ENCODE results near the gene OR51B5. TPM values are rescaled to one million over a fixed set of nuclear protein-coding genes. Genes with fewer than 3 reads are reported as not detected.

OR51B5 gene
- total and polyA plus RNA-seq, 2 donors (not counting 1 experiment from before 2014, with no cell fraction given) = 0.67 TPM; not detected in 1

DNA sequence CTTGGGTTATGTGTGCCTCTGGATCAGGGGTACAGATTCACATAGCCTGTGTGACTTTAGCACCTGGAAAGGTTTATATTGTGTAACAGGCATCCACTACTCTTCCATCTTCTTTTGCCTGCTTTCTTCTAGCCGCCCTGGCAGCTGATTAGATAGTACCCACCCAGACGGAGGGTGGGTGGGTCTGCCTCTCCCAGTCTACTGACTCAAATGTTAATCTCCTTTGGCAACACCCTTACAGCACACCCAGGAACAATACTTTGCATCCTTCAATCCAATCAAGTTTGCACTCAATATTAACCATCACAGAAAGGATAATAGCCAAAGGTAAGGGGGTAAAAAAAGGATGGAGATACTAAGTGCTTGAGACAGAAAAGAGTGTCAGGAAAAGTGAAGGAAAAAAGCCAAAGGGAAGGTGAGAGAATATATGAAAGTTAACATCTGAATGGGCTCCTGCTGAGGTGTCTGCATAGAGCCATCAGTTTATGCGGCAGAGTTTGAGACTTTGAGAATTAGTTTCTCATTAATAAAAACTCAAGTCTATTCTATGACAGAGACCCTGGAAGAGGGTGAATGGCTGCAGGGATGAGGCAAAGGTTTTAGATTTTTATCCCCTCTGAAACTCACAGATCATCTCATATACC lies 5.3 kb upstream of the OR51B5 start:
- WGBS (ENCODE audit: insufficient coverage) = no CpG with 5 or more reads among the region's 3 CpGs
- DNase-seq (no peak), ATAC-seq (ENCODE audit: low read depth) (no peak)
- H3K79me2 ChIP-seq (ENCODE audit: control insufficient read depth, insufficient read depth, low read length) = no peaks in the 10 kb centered on the region
- peaks cover 8% of the 10 kb centered on the region for H3K27me3 Mint-ChIP-seq
- H3K27me3 ChIP-seq (replicated peaks in 1 of 4; ENCODE audit: control extremely low read depth in 1 of 4, control insufficient read depth in 3 of 4, insufficient read depth in 4 of 4, low read length in 3 of 4) = no peaks in the 10 kb centered on the region
- no peaks in the 10 kb centered on the region for H3K4me1 Mint-ChIP-seq
- H3K4me2 ChIP-seq (replicated peaks; ENCODE audit: low read depth, low read length, poor library complexity, severe bottlenecking) = no peak overlapping the region
- CTCF ChIA-PET = no interaction called here
- no peak overlapping the region for H3K4me3 Mint-ChIP-seq
- no peak overlapping the region for H2AFZ ChIP-seq (ENCODE audit: insufficient read depth, low read depth, low read length, poor library complexity, severe bottlenecking)
- H3K9me3 ChIP-seq (ENCODE audit: control extremely low read depth in 1 of 3, control insufficient read depth in 2 of 3, insufficient read depth in 1 of 3, low read length in 2 of 3) = no peaks in the 10 kb centered on the region
- H3K27ac ChIP-seq (ENCODE audit: low read length in 2 of 2) = no peak overlapping the region
- H3K36me3 ChIP-seq (replicated peaks in 1 of 2; ENCODE audit: control extremely low read depth in 1 of 2, control insufficient read depth in 1 of 2, extremely low read depth in 1 of 2, insufficient read depth in 2 of 2, low read length in 1 of 2) = no peaks in the 10 kb centered on the region
- H3K9me3 Mint-ChIP-seq (ENCODE audit: insufficient read depth) = no peaks in the 10 kb centered on the region
- no peaks in the 10 kb centered on the region for H4K20me1 ChIP-seq (ENCODE audit: control insufficient read depth, insufficient read depth, low read length, poor library complexity, severe bottlenecking)
- no peak overlapping the region for H3K27ac Mint-ChIP-seq
- TF ChIP-seq, protein P1, sequence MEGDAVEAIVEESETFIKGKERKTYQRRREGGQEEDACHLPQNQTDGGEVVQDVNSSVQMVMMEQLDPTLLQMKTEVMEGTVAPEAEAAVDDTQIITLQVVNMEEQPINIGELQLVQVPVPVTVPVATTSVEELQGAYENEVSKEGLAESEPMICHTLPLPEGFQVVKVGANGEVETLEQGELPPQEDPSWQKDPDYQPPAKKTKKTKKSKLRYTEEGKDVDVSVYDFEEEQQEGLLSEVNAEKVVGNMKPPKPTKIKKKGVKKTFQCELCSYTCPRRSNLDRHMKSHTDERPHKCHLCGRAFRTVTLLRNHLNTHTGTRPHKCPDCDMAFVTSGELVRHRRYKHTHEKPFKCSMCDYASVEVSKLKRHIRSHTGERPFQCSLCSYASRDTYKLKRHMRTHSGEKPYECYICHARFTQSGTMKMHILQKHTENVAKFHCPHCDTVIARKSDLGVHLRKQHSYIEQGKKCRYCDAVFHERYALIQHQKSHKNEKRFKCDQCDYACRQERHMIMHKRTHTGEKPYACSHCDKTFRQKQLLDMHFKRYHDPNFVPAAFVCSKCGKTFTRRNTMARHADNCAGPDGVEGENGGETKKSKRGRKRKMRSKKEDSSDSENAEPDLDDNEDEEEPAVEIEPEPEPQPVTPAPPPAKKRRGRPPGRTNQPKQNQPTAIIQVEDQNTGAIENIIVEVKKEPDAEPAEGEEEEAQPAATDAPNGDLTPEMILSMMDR (IDR thresholded peaks at IDR 0.05) = no peak
- no peak for TF ChIP-seq EZH2 (IDR thresholded peaks at IDR 0.05; ENCODE audit: borderline replicate concordance, insufficient read depth, low read depth, low read length, poor library complexity, severe bottlenecking)
- no peak overlapping the region for H3K4me3 ChIP-seq (ENCODE audit: control extremely low read depth in 1 of 5, extremely low read depth in 1 of 5, insufficient read depth in 1 of 5, low read depth in 2 of 5, low read length in 4 of 5)
- H3K9ac ChIP-seq (ENCODE audit: low read length) = no peak overlapping the region
- POLR2A ChIA-PET = no interaction called here
- intact Hi-C loops (cut with micrococcal nuclease) = no loop called here
- H3K4me1 ChIP-seq (ENCODE audit: control insufficient read depth in 2 of 2, insufficient read depth in 2 of 2, low read length in 2 of 2) = no peaks in the 10 kb centered on the region

GRCh38 chr11:5345831-5346230 lies 2.5 kb upstream of the OR51B5 start:
- Histone ChIP-seq H3K79me2 (ENCODE audit: control insufficient read depth, insufficient read depth, low read length) (no peaks in the 10 kb centered on the region), H3K4me1 (ENCODE audit: control insufficient read depth in 2 of 2, insufficient read depth in 2 of 2, low read length in 2 of 2) (no peaks in the 10 kb centered on the region), H3K36me3 (replicated peaks in 1 of 2; ENCODE audit: control extremely low read depth in 1 of 2, control insufficient read depth in 1 of 2, extremely low read depth in 1 of 2, insufficient read depth in 2 of 2, low read length in 1 of 2) (no peaks in the 10 kb centered on the region), H2AFZ (ENCODE audit: insufficient read depth, low read depth, low read length, poor library complexity, severe bottlenecking) (no peak overlapping the region), H3K27ac (ENCODE audit: low read length in 2 of 2) (no peak overlapping the region), H3K4me2 (replicated peaks; ENCODE audit: low read depth, low read length, poor library complexity, severe bottlenecking) (no peak overlapping the region), H3K9ac (ENCODE audit: low read length) (no peak overlapping the region), H3K27me3 (replicated peaks in 1 of 4; ENCODE audit: control extremely low read depth in 1 of 4, control insufficient read depth in 3 of 4, insufficient read depth in 4 of 4, low read length in 3 of 4) (no peaks in the 10 kb centered on the region), H3K4me3 (ENCODE audit: control extremely low read depth in 1 of 5, extremely low read depth in 1 of 5, insufficient read depth in 1 of 5, low read depth in 2 of 5, low read length in 4 of 5) (no peak overlapping the region), H4K20me1 (ENCODE audit: control insufficient read depth, insufficient read depth, low read length, poor library complexity, severe bottlenecking) (no peaks in the 10 kb centered on the region), H3K9me3 (ENCODE audit: control extremely low read depth in 1 of 3, control insufficient read depth in 2 of 3, insufficient read depth in 1 of 3, low read length in 2 of 3) (no peaks in the 10 kb centered on the region)
- TF ChIP-seq, protein P1 (IDR thresholded peaks at IDR 0.05) = no peak
- TF ChIP-seq EZH2 (IDR thresholded peaks at IDR 0.05; ENCODE audit: borderline replicate concordance, insufficient read depth, low read depth, low read length, poor library complexity, severe bottlenecking) = no peak
- Mint-ChIP-seq H3K4me3 (no peak overlapping the region), H3K27me3 (peaks cover 11% of the 10 kb centered on the region), H3K27ac (no peak overlapping the region), H3K4me1 (no peaks in the 10 kb centered on the region), H3K9me3 (ENCODE audit: insufficient read depth) (no peaks in the 10 kb centered on the region)
- intact Hi-C loops (cut with micrococcal nuclease) = no loop called here
- ATAC-seq (ENCODE audit: low read depth) (no peak), DNase-seq (no peak)
- ChIA-PET CTCF (no interaction called here), POLR2A (no interaction called here)
- WGBS (ENCODE audit: insufficient coverage) = 90% methylated on average over 2 of the region's 3 CpGs
